ENCODE results near the gene TADA2B.

TADA2B gene

DNA sequence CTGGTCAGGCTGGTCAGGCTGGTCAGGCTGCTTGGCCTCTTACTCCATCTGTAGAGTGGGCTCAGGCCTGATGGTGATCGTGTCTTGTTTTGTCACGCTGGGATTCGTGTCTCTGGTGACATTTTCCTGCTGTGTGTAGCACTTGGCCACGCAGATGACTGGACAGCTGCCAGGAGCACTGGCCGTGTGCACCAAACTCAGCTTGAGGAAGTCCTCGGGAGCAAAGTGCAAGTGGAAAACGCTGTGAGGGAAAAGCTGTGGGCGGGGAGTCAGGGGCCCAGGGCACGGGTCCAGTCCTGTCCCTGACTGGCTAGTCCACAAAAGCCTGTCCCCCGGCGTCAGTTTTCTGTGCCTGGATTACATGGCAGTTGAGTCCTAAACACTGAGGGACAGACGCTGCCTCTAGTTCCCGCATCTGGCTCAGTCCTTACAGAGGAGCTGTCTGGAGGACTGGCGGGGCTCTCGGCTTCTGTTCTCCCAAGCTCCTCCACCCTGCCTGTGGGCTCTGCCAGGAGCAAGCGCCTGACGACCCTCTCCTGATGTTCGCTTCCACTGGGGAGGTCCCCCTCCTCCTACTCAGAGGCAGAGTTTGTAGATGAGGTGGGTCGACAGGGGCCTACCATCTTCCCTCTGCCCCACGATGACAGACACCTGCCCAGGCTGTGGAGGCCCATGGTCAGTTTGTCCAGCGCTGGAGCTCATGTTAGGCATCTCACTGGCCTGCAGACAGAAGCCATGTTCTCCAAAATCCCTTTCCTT, 60.6 kb downstream of the TADA2B start:
- Histone ChIP-seq H3K4me3 (ENCODE audit: low read depth, low read length) (peak overlapping the region; percentile 86), H3K9me3 (ENCODE audit: severe bottlenecking) (no peaks in the 10 kb centered on the region), H3K27me3 (ENCODE audit: insufficient read depth, low read depth, severe bottlenecking) (no peaks in the 10 kb centered on the region), H3K27ac (no peak overlapping the region; the same call in 1 of the 2 replicates), H3K36me3 (no peaks in the 10 kb centered on the region)
- peak; percentile 58 for DNase-seq
- TF ChIP-seq, protein P1, sequence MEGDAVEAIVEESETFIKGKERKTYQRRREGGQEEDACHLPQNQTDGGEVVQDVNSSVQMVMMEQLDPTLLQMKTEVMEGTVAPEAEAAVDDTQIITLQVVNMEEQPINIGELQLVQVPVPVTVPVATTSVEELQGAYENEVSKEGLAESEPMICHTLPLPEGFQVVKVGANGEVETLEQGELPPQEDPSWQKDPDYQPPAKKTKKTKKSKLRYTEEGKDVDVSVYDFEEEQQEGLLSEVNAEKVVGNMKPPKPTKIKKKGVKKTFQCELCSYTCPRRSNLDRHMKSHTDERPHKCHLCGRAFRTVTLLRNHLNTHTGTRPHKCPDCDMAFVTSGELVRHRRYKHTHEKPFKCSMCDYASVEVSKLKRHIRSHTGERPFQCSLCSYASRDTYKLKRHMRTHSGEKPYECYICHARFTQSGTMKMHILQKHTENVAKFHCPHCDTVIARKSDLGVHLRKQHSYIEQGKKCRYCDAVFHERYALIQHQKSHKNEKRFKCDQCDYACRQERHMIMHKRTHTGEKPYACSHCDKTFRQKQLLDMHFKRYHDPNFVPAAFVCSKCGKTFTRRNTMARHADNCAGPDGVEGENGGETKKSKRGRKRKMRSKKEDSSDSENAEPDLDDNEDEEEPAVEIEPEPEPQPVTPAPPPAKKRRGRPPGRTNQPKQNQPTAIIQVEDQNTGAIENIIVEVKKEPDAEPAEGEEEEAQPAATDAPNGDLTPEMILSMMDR (IDR thresholded peaks at IDR 0.05; ENCODE audit: low read depth, low read length): no peak

- DNase-seq: no peak
- Histone ChIP-seq H3K27ac (no peak overlapping the region), H3K36me3 (no peaks in the 10 kb centered on the region), H3K9me3 (ENCODE audit: severe bottlenecking) (no peaks in the 10 kb centered on the region), H3K27me3 (ENCODE audit: insufficient read depth, low read depth, severe bottlenecking) (no peaks in the 10 kb centered on the region), H3K4me3 (ENCODE audit: low read depth, low read length) (no peak overlapping the region)
- TF ChIP-seq, protein P1 (IDR thresholded peaks at IDR 0.05; ENCODE audit: low read depth, low read length): no peak
These were observed 61.3 kb downstream of the TADA2B start for GRCh38 chr4:7104366-7105031.

DNA sequence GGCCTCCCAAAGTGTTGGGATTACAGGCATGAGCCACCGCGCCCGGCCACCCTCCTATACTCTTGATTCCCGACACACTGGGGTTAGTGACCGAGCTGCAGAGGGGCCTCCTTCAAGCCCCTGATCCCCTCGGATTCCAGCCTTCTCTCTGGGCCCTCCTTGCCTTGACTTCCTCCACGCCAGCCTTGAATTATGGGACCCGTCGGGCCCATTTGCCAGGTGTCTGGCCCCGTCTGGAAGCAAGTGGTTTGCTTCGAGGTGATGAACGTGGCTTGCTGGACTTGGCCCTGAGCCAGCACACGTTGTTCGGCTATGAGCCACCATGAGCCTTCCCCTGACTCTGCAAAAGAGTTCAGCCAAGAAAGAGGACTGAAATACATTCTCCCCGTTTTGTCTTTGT, 62.1 kb downstream of the TADA2B start:
- DNase-seq: no peak
- no peaks in the 10 kb centered on the region for H3K27me3 ChIP-seq (ENCODE audit: insufficient read depth, low read depth, severe bottlenecking)
- no peak overlapping the region for H3K27ac ChIP-seq
- no peaks in the 10 kb centered on the region for H3K9me3 ChIP-seq (ENCODE audit: severe bottlenecking)
- no peaks in the 10 kb centered on the region for H3K36me3 ChIP-seq
- TF ChIP-seq, protein P1 (IDR thresholded peaks at IDR 0.05; ENCODE audit: low read depth, low read length): no peak
- no peak overlapping the region for H3K4me3 ChIP-seq (ENCODE audit: low read depth, low read length)

DNA sequence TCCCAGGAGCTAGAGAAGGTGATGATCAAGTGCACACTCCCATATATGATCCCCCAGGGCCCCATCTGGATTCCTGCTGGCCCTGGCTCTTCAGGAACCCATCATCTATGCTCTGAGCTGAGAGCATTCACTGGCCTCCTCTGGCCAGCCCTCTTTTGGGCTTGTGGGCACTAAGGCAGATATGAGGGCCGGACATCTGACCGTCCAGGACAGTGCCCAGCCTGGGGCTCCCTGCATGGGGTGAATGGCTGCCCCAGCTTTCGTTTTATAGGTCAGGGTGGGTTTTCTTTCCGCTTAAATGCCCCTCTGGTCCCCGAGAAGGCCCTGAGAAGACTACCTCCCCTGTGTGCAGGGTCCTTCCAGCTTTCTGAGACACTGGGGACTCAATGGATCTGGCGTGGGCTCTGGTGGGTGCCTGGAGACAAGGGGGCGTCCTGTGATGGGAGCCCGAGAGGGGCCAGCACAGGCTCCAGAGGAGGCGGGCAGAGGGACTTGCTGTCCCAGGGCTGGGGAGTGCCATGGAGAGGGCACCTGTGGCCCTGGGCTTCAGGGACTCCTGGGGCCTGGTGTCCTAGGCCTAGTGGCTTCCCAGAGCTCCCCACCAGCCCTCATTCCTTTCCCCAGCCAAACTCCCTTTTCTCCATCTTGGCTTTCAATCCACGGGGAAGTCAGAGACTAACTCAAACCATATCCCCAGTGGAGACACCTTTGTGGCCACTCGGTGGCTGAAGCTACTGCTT, 64.2 kb downstream of the TADA2B start:
- Histone ChIP-seq H3K9me3 (ENCODE audit: severe bottlenecking) (peaks cover 5% of the 10 kb centered on the region), H3K36me3 (no peaks in the 10 kb centered on the region), H3K27ac (no peak overlapping the region), H3K27me3 (ENCODE audit: insufficient read depth, low read depth, severe bottlenecking) (no peaks in the 10 kb centered on the region), H3K4me3 (ENCODE audit: low read depth, low read length) (no peak overlapping the region)
- TF ChIP-seq, protein P1 (IDR thresholded peaks at IDR 0.05; ENCODE audit: low read depth, low read length): no peak
- no peak for DNase-seq
